GM12873 (cell line): ENCODE data around the gene RPS6KA2.
A peak's percentile ranks its signal among the peaks of the same experiment; 100 is the strongest.

ENCODE experiments used
- TF ChIP-seq, protein P1 (sequence below): IDR thresholded peaks from 2 replicates; pipeline ENCODE4 v1.5.1; 2012; ENCODE audit warnings: low read depth, mild to moderate bottlenecking, moderate library complexity, low read length, control low read depth; ENCODE audit not compliant: insufficient read depth; ENCODE audit errors: missing control alignments

The RPS6KA2 gene

DNA sequence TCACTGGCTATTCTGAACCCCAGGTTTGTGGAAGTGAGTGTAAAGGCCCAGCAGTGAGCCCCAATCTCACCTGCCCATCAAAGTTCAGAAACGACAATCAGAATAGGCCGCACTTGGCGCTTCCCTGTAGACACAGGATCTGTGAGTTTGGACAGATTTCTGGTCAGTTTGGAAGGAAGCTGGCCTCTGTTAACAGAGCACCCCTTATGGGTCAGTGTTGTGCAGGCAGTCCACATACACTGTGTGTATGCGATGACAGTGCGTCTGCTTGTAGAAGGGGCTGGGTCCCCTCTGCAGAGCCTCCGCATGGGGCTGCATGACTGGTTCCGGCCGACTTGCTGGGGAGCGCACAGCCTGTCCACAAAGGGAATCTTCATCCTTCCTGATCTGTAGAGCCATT, 240.9 kb downstream of the RPS6KA2 start:
- TF ChIP-seq, protein P1, sequence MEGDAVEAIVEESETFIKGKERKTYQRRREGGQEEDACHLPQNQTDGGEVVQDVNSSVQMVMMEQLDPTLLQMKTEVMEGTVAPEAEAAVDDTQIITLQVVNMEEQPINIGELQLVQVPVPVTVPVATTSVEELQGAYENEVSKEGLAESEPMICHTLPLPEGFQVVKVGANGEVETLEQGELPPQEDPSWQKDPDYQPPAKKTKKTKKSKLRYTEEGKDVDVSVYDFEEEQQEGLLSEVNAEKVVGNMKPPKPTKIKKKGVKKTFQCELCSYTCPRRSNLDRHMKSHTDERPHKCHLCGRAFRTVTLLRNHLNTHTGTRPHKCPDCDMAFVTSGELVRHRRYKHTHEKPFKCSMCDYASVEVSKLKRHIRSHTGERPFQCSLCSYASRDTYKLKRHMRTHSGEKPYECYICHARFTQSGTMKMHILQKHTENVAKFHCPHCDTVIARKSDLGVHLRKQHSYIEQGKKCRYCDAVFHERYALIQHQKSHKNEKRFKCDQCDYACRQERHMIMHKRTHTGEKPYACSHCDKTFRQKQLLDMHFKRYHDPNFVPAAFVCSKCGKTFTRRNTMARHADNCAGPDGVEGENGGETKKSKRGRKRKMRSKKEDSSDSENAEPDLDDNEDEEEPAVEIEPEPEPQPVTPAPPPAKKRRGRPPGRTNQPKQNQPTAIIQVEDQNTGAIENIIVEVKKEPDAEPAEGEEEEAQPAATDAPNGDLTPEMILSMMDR: no peak

DNA sequence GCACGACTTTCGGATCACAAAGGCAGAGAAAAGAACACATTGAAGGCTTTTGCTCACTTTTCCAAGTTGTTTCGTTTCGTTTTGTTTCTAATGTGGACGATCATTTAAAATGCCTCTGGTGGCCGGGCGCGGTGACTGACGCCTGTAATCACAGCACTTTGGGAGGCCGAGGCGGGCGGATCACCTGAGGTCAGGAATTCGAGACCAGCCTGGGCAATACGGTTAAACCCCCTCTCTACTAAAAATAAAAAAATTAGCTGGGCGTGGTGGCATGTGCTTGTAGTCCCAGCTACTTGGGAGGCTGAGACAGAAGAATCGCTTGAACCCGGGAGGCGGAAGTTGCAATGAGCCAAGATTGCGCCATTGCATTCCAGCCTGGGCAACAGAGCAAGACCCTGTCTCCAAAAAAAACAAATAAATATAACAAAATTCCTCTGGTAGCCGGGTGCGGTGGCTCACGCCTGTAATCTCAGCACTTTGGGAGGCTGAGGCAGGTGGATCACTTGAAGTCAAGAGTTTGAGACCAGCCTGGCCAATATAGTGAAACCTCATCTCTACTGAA, 243.2 kb downstream of the RPS6KA2 start:
- TF ChIP-seq, protein P1: peak; percentile 42

DNA sequence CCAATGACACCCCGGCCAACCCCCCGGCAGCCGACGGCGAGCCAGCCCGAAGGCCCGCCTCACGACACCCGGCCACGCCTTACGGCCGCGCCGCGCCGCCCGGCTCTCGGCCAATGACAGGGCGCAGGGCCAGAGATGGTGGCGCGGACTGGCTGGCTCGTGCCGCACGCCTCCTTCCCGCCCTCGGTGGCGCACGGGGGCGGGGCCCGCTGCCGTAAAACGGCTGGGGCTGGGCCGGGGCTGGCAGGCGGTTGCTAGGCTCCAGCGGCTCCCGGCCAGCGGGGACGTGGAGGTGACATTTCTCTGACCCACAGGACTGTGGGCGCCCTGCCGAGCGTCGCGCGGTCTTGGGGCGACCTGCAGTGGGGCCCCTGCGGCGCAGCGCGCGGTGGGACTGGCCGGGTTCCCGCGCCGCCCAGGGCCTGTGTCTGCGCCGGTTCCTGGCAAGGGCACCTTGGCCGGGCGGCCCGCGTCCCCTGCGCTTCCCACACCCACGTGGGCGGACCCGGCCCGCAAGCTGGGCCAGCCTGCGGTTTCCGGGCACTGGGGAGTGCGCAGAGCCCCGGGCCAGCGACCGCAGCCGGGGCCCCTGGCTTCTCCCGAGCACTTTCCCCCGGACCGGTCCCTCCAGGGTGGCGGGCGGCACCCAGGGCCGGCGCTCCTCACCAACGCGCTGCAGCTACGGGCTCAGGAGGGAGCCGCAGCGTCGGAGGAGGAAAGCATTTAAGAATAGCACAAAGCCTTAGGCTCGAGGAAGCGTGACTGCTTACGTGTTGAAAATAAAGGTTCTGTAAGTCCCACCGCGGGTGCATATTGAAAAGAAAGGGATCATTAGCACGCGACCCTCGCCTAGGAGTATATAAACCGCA, 243.9 kb downstream of the RPS6KA2 start, which contains the start of gene MPC1:
TSS of gene MPC1 (minus strand) at position 8 of the 869 bp plus-strand sequence. CDS start 64 bp downstream, outside the sequence.
- TF ChIP-seq, protein P1: no peak

DNA sequence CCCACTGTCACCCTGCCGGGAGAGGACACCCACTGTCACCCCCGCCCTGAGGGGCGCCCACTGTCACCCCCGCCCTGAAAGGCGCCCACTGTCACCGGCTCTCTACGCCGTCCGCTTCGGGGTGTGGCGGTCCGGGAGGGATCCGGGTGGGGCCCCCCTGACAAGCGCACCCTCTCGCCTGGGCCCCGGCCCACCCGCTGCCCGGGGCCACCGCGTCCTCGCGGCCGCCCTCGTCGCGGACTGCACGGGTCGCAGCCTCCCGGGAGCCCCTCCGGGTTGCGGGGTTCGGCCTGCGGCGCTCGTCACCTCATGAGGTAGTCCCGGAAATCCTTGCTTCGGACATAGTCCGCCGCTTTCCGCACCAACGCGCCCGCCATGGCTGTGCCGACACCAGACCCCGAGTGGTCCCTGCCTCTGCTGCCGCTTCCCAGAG, 244.5 kb downstream of the RPS6KA2 start:
- TF ChIP-seq, protein P1: no peak

DNA sequence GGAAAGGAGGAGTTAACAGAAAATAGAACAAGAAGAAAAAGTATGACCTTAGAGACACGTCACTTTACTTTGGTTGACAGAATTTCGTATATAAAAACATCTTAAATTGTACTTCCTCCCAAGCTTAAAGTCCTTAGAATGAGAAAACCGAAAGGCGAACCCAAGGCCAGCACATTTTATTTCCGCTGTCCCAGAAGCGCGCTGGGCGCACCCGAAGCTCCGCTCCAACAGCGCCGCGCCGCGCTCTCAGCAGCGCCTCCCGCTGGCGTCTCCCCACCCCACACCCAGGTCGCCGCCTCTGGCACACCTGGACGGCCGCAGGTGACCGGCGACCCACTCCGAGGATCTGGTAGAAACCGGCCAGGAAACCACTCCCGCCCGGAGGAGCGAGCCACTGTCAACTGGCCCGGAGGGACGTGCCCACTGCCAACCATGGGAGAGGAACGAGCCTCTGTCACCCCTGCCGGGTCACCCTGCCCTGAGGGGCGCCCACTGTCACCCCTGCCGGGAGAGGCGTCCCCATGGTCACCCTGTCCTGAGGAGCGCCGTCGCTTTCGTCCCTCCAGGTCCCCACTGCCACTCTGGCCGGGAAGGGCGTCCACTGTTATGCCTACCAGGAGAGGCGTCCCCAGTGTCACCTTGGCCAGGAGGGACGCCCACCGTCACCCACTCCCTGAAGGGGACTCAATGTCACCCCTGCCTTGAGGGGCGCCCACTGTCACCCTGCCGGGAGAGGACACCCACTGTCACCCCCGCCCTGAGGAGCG, 245.1 kb downstream of the RPS6KA2 start:
- TF ChIP-seq, protein P1: peak; percentile 86

DNA sequence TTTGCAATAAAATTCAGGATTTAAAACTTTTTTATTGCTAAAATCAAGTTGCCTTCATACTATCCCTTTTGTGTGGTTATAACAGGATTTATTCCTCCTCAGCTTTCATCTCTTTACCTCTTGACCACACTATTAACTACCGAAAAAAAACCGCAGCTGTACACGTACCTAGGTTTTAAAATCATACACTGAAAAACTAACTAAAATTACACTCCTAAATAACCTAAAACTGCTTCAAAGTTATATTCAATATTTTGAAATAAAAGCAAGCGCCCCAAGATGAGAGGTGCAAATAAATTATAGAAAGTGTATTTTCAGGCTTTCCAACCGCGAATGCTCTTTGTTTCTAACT, 245.7 kb downstream of the RPS6KA2 start:
- TF ChIP-seq, protein P1: no peak

DNA sequence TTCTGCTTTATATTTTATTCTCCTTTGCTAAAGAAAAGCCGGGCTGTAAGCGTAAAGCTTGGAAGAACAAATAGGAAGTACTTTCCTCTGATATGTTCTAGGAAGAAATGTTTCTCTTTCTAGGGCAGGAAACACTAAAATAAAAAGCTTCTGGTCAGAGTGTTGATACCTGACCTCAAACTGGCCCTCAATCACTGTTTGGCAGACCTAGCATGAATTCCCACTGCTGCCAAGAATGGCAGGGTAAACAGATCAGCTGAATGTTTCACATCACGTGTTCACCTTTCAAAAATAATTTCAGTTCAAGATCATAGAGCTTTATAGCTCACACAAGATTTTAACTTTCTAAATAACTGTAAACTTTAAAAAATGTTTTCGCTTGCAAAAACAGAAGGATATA, 247.3 kb downstream of the RPS6KA2 start:
- TF ChIP-seq, protein P1: no peak
